ENCODE measurements around the gene CLDN3.

- TF ChIP-seq CTCF (IDR thresholded peaks at IDR 0.05) (no peak), EP300 (IDR thresholded peaks at IDR 0.05) (no peak)
These were observed 50.3 kb downstream of the CLDN3 start for GRCh38 chr7:73719806-73720169.

All from tibial nerve (tissue), 4 donors.